Tibial nerve (tissue), 4 donors: ENCODE data around the gene GPRIN2. TPM values are rescaled to one million over a fixed set of nuclear protein-coding genes. Genes with fewer than 3 reads are reported as not detected.
A peak's percentile ranks its signal among the peaks of the same experiment; 100 is the strongest.

ENCODE experiments used
- DNase-seq, 2 donors: peaks; one replicate each; pipeline ENCODE4 v3.0.0-alpha.2; 2019; ENCODE audit warnings: low spot score in 2 of 2
- H3K27ac ChIP-seq, 4 donors: fragments of 200-600 bp; sonication (generic) in 3 of 4; one replicate each; pipeline ENCODE4 v1.5.1; 2017 to 2019; ENCODE audit warnings: mild to moderate bottlenecking in 1 of 4
- H3K27me3 ChIP-seq, 2 donors: fragments of 200-600 bp; sonication (generic) in 1 of 2; one replicate each; pipeline versions ENCODE4 v1.5.1 to v1.6.0; 2017 to 2019
- H3K36me3 ChIP-seq, 3 donors: fragments of 200-600 bp; sonication (generic); one replicate each; pipeline ENCODE4 v1.5.1; 2018 to 2019
- H3K4me1 ChIP-seq, 4 donors: fragments of 200-600 bp; sonication (generic) in 3 of 4; one replicate each; pipeline ENCODE4 v1.5.1; 2017 to 2019
- H3K4me3 ChIP-seq, 4 donors: fragments of 200-600 bp; sonication (generic) in 3 of 4; one replicate each; pipeline ENCODE4 v1.5.1; 2017 to 2019; ENCODE audit warnings: mild to moderate bottlenecking in 1 of 4, moderate library complexity in 1 of 4
- H3K9me3 ChIP-seq, 4 donors: fragments of 200-600 bp; sonication (generic) in 3 of 4; one replicate each; pipeline ENCODE4 v1.5.1; 2017 to 2019
- CTCF ChIP-seq, 5 experiments: fragments of 200-600 bp in 3 of 5; fragments of 450-650 bp in 2 of 5; sonication (generic) in 3 of 5; IDR thresholded peaks; one replicate each; pipeline ENCODE4 v1.5.1; 2016 to 2019; ENCODE audit warnings: antibody characterized with exemption in 5 of 5, mild to moderate bottlenecking in 3 of 5, moderate library complexity in 2 of 5
- EP300 ChIP-seq, 2 donors: sonication (generic); formaldehyde crosslinking; IDR thresholded peaks; one replicate each; pipeline ENCODE4 v1.6.1; 2017; ENCODE audit warnings: antibody characterized with exemption in 2 of 2, mild to moderate bottlenecking in 1 of 2
- POLR2A ChIP-seq, 2 donors: fragments of 450-650 bp; IDR thresholded peaks; one replicate each; pipeline ENCODE4 v1.6.1; 2017; ENCODE audit warnings: antibody characterized with exemption in 2 of 2, mild to moderate bottlenecking in 2 of 2, moderate library complexity in 2 of 2
- WGBS, 2 donors: methylation state at CpG; one replicate each; pipeline ENCODE4 v1.1.5; 2018; 5-methylcytosine and 5-hydroxymethylcytosine counted together
- total RNA-seq, 4 donors: library from RNA; depleted of rRNA; stranded (reverse); fragments of >200 nt; gene quantifications; one replicate each; pipeline ENCODE4 v1.1.0, GENCODE V29; 2016

The GPRIN2 gene
- total RNA-seq, 4 donors from 2014 or later = 0.98 to 2.8 (median 2.3) TPM

GRCh38 chr10:46554166-46554781 lies 2.2 kb downstream of the GPRIN2 start:
- H3K4me3 ChIP-seq = no peak overlapping the region
- H3K36me3 ChIP-seq = no peaks in the 10 kb centered on the region
- H3K27me3 ChIP-seq = peaks cover 0 to 61% of the 10 kb centered on the region in 2 donors
- no peak overlapping the region for H3K27ac ChIP-seq
- H3K4me1 ChIP-seq = peaks cover 0 to 16% (median 8%) of the 10 kb centered on the region in 4 donors
- no peaks in the 10 kb centered on the region for H3K9me3 ChIP-seq
- DNase-seq = peak in 1 of 2 donors; percentile 4
- TF ChIP-seq CTCF (IDR thresholded peaks at IDR 0.05) (no peak), EP300 (IDR thresholded peaks at IDR 0.05) (no peak)
- WGBS, 2 donors = 87 to 88% methylated on average over 7 of the region's 7 CpGs

- no peak overlapping the region for H3K4me3 ChIP-seq
- 75 to 79% methylated on average over 2 of the region's 2 CpGs for WGBS, 2 donors
- TF ChIP-seq POLR2A (IDR thresholded peaks at IDR 0.05) (peak in 1 of 2 donors; percentile 12), CTCF (IDR thresholded peaks at IDR 0.05) (no peak), EP300 (IDR thresholded peaks at IDR 0.05) (no peak)
- H3K4me1 ChIP-seq = peaks cover 0 to 16% (median 8%) of the 10 kb centered on the region in 4 donors
- DNase-seq = peak; percentile 3 to 11
- peaks cover 0 to 54% of the 10 kb centered on the region in 2 donors for H3K27me3 ChIP-seq
- H3K36me3 ChIP-seq = no peaks in the 10 kb centered on the region
- H3K9me3 ChIP-seq = no peaks in the 10 kb centered on the region
- no peak overlapping the region for H3K27ac ChIP-seq
Observed at GRCh38 chr10:46553238-46554049, 3.0 kb downstream of the GPRIN2 start.

GRCh38 chr10:46552526-46553237 lies 3.8 kb downstream of the GPRIN2 start:
- TF ChIP-seq CTCF (IDR thresholded peaks at IDR 0.05) (no peak), POLR2A (IDR thresholded peaks at IDR 0.05) (no peak), EP300 (IDR thresholded peaks at IDR 0.05) (no peak)
- Histone ChIP-seq H3K4me3 (no peak overlapping the region), H3K27ac (no peak overlapping the region), H3K27me3 (peaks cover 0 to 46% of the 10 kb centered on the region in 2 donors), H3K36me3 (no peaks in the 10 kb centered on the region), H3K9me3 (no peaks in the 10 kb centered on the region), H3K4me1 (peaks cover 0 to 16% (median 8%) of the 10 kb centered on the region in 4 donors)
- WGBS, 2 donors = 83 to 85% methylated on average over 10 of the region's 10 CpGs
- DNase-seq = peak in 1 of 2 donors; percentile 4

- Histone ChIP-seq H3K36me3 (no peaks in the 10 kb centered on the region), H3K27me3 (peaks cover 0 to 39% of the 10 kb centered on the region in 2 donors), H3K9me3 (no peaks in the 10 kb centered on the region), H3K27ac (no peak overlapping the region), H3K4me3 (no peak overlapping the region), H3K4me1 (peaks cover 0 to 14% (median 8%) of the 10 kb centered on the region in 4 donors)
- TF ChIP-seq CTCF (IDR thresholded peaks at IDR 0.05) = no peak
- TF ChIP-seq EP300 (IDR thresholded peaks at IDR 0.05) = no peak
- no peak for TF ChIP-seq POLR2A (IDR thresholded peaks at IDR 0.05)
- WGBS, 2 donors = 84 to 91% methylated on average over 12 of the region's 12 CpGs
- peak; percentile 4 to 11 for DNase-seq
Observed at GRCh38 chr10:46551701-46552525, 4.5 kb downstream of the GPRIN2 start.
